Stimulated activated CD8-positive, alpha-beta memory T cell treated with anti-CD3 and anti-CD28 coated beads, Interleukin-12 subunit alpha, Interleukin-12 subunit beta, amount 100 ng/mL, for 4 hours (primary cell): ENCODE results near the gene RABGGTA.
A peak's percentile ranks its signal among the peaks of the same experiment; 100 is the strongest.

ENCODE experiments used
- DNase-seq: peaks from one replicate; pipeline ENCODE4 v3.0.0-alpha.2; 2020; ENCODE audit warnings: low read depth

Gene RABGGTA

DNA sequence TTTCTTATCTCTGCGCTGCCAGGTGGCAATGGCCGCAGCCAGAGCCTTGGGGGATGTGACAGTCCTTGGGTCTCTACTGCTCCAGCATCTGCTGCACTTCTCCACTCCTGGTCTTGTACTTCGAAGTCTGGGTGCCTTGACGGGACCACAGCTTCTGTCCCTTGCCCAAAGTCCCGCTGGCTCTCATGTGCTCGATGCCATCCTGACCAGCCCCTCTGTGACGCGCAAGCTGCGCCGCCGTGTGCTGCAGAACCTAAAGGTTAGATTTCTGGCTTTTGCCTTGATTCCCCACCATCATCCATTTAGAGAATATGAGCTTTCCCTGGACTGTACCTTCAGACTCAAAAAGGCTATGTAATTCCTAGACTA is 32.6 kb upstream of the RABGGTA start:
- no peak for DNase-seq

DNA sequence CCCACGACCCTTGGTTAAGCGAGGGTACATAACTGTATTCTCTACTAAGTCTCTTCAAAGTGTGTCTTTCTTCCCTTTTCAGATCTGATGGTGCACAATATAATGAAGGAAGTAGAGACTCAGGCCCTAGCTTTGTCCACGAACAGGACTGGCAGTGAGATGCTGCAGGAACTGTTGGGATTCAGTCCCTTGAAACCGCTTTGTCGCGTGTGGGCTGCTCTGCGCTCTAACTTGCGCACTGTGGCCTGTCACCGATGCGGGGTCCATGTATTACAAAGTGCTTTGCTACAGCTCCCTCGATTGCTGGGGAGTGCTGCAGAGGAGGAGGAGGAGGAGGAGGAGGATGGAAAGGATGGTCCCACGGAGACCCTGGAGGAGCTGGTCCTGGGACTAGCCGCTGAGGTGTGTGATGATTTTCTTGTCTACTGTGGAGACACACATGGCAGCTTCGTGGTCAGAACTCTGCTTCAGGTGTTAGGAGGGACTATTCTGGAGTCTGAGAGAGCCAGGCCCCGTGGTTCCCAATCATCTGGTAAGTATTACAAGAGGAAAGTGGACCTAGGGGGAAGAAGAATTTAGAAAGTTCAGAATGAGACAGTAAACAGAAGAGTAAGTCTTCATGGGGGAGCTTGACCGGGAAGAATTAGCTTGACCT is 29.1 kb upstream of the RABGGTA start:
- no peak for DNase-seq

DNA sequence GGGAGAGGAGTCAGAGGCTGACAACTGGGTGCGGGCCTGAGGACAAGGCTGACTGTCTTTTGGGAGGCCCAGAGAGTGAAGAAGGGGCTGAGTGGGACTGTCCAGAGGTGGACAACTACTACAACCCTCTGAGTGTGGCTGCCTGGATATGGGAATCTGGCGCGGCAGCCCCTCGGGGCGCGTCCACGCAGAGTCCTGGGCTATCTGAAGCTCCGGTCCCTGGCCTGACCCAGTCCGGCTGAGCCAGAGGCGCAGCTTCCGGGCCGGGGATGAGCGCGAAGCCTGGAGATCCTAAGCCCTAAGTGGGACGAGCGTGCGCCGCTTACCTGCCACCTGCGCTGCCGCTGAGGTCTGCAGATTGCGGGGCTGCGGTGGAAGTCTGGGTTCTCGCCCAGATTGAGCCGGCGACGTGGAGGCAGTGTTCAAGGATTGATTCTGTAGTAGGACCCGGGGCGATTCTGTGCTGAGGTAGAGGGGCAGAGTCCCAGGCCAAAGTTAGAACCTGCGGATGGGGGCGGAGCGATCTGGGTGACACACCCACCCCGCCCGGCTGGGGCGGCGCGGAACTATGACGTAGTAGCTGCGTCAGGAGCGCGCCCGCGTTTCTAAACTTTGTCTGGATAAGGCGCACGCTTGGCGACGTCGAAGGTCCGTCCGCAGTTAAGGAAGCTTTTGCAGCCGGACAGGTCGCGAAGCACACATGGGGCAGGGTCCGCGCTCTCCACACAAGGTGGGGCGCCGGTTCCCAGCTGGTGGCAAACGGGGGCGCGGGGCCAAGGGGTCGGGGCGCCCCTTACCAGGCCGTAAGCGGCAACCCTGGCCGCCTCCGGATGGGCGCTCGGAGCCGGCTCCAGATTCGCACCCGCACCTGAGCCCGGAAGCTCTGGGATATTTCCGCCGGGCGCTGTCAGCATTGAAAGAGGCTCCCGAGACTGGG is 28.1 kb upstream of the RABGGTA start, which contains the start of the genes DHRS1 and NOP9:
Gene DHRS1, minus strand, starts transcription at position 526 of the 937 bp plus-strand sequence. CDS start 674 bp downstream, outside the sequence.
Gene NOP9, plus strand, starts transcription at position 596 of the 937 bp plus-strand sequence. Its CDS starts 105 bp downstream, at position 701.
- peak; percentile 88 for DNase-seq

DNA sequence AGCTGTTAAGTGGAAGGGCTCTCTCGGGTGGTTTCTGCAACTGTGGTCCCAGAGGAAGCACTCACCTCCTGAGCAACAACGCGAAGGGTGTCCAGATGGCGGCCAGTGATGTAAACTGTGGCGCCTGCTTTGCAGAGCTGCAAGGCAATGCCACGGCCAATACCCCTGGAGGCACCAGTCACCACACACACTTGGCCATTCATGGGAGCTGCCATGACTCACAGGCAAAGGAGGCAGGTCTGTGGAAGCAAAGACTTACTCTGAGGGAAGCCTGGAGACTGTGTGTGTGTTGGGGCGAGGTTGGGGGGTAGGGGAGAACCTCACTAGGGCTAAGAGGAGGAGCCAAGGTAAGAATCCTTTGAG is 27.5 kb upstream of the RABGGTA start:
- no peak for DNase-seq

DNA sequence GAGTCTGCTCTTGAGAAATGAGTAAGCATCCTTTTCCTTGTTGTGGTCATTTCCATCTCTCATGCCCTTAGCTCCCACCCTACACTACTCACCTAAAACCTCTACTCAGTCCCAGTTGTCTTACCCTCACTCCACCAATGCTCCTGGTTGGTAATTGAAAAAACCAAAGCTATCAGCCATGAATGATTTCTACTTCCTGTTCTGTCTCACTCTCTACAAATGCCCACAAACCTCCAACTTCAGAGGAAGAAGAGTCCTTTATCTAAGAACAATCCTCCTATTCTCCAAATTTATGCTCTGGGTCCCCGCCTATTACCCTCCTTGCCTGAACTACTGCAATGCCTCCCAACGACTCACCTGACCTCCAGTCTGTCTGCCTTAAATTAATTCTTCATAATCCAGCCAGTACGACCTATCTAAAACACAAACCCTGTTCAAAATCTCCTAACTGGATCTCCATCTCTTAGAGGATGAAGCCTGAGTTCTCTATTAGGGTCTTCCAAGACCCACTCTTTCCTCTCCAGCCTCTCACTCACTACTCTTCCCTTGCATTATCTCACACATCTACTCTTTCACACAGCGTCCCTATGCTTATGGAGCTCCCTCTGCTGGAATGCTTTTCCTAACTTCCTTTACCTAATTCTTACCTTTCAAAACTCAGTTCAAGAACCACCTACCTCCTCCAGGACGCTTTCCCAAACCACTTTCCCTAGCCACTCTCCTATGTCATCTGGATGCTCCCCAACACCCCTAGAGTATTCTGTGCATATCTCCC is 26.0 kb upstream of the RABGGTA start:
- DNase-seq = no peak

DNA sequence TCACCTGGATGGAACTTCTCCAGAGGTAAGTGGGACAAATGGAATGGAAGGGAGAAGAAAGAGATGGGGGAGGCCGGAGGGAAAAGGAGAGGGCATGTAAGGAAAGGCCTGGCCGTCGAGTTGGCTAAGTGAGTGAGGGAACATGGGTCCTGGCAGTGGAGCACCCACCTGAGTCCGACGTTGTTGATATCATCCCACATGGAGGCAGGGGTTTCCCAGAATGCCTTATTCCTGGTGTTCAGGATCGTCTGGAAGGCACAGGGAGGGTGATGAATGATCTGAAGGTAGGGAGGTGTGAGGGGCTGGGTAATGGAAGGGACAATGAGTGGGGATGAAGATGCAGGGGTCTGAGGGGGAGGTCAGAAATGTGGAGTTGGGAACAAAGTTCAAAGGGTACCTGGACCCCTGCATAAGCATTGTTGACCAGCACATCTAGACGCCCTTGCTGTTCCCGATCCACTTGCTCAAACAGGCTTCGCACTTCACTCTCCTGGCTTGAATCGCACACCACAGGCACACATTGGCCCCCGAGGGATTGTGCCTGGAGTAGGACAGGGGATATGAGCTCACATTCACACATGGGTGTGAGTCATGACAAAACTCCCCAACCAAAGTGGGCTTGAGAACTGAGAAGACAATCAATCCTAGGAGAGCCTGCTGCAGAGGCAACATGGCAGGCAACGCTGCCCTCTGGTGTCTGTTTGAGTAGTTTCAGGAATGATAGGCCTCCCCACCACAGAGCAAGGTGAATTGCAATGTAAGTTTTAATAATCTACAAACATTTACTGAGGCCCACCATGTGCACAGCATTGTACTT is 25.2 kb upstream of the RABGGTA start:
- peak; percentile 42 for DNase-seq

DNA sequence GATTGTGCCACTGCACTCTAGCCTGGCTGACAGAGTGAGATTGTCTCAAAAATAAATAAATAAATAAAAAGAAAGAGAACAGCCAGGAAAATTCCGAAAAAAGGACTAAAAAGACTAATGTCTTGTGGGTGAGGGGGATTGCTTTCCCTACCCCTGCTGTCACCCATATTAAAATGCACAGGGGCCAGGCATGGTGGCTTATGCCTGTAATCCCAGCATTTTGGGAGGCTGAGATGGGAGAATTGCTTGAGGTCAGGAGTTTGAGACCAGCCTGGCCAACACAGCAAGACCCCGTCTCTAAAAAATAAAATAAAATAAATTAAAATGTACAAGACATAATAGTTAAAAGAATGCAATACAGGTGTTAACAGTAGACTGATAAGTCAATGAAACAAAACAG is 22.1 kb upstream of the RABGGTA start:
- no peak for DNase-seq

DNA sequence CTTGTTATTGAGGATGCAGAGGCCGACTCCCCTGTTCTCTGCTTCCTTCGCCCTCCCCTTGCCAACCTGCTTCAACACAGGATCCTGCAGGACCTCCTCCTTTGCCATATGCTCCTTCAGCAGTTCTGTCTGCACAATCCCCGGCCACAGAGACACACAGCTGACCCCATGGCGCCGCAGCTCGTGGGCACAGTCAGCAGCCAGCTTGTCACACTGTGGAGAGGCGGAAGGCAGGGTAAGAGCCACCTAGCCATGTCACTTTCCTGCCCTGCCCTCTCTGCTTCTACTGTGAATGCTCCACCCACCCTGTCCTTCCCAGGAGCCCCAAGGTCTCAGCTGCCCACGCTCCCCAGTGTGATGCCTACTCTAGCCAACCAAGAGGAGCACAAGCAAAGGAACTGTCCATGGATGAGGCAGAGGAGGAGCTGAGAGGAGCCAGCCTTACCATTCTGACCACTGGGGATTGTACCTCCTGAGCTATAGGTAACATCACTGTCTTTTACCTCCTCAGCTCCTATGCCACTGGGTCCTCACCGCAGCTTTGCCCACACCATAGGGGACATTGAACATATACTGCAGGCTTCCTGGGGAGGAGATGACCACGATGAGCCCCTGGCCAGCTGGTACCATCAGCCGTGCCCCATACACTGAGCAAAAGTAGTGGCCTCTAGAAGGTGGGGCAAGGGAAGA is 20.9 kb upstream of the RABGGTA start:
- DNase-seq = no peak

DNA sequence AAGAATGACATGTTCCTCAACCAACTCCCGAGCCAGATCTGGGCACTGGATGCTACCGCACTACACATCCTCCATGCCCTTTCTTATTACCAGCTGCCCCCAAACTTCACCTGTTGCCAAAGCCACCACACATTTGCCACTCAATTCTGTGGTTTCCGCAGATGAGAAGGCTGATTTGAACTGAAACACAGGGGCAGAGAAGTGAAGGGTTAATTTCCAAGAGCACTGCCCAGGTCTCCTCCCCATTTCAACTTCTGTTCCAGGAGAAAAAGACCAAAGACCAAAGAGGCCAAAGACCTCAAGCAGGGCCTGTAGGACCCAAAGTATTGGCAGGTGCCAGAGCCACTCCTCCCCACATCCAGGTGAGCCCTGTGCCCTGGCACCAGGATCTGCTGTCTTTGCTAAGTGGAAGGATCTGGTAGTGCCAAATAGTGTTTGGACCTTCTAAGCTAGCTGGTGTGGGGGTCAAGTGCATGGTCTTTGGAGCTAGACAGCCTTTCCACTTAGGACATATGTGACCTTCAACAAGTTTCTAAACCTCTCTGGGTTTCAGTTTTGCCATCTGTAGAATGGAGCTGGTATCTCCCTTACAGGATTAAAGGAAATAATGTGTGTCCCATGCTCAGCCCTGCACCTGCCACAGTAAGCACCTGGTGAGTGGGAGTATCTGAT is 20.2 kb upstream of the RABGGTA start:
- no peak for DNase-seq

DNA sequence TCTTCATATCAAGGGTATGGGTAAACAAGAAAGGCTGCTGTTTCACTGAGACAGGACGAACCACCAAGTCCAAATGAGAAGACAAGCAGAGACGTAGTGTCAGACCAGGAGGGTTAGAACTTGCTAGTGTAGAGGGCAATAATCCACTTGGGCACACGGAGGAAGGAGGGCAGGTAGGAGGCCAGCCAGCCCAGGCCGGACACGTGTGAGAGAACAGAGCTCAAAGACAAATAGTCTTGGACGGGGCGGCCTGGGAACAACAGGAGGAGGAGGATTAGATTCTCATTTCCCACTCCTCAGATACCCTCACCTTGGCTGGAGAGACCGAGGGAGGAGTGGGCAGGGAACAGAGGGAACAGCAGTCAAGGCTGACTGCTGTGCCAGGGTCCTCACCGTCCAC is 19.3 kb upstream of the RABGGTA start:
- no peak for DNase-seq

DNA sequence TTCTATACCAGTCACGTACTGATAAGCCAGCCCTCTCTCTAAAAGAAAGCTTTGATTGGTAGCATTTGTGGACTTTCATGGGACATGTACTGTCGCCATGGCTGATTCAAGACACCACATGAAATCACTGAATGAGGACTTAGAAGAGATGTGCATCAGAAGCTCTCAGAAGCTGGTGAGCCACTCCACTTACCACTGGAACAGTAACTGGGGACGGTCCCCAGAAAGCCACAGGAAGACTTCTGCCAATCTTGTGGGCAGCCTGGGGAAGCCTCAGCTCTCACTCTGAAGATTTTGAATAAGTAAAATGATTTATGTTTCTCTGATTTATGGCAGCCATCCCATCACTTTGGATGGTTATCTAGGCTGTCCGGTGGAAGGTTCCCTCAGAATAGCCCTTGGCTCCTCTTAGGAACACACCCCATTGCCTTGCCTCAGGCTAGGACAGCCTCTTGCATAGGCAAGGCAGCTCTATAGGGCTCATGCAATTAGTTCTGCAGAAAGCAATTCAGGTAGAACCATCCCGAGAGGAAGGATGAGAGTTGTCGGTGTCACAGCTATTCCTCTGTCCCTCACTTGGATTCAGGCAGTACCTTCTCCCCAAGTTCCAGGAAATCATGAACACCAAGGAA is 18.4 kb upstream of the RABGGTA start:
- DNase-seq = no peak

DNA sequence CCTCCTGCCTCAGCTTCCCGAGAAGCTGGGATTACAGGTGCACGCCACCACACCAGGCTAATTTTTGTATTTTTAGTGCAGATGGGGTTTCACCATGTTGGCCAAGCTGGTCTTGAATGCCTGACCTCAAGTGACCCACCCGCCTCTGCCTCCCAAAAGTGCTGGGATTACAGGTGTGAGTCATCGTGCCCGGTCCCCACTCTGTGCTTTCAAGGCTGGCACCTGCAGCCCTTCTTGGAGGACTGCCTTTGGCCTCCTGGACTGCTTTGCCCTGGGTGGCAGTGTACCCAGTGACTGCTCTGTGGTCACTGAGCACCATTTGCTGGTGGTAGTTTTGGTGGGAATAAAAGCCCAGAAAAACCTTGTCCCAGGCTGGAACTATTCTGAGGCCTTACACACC is 15.6 kb upstream of the RABGGTA start:
- DNase-seq = no peak

DNA sequence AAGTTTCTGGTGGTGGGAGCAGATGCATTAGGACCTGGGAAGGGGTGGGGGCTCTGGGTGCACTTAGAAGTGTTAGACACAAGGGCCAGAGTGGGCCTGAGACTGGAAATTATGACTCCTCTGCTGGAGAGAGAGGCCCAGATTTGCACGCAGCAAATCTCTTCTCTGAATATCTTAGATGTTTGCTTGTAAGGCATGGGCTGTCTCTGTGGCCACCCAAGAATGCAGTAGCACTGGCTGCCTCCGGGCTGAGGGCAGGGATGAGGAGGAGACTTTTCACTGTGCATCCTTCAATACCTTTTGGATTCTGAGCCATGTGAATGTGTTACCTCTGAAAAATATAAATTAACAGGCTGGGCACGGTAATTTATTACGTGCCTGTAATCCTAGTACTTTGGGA is 14.0 kb upstream of the RABGGTA start:
- no peak for DNase-seq

DNA sequence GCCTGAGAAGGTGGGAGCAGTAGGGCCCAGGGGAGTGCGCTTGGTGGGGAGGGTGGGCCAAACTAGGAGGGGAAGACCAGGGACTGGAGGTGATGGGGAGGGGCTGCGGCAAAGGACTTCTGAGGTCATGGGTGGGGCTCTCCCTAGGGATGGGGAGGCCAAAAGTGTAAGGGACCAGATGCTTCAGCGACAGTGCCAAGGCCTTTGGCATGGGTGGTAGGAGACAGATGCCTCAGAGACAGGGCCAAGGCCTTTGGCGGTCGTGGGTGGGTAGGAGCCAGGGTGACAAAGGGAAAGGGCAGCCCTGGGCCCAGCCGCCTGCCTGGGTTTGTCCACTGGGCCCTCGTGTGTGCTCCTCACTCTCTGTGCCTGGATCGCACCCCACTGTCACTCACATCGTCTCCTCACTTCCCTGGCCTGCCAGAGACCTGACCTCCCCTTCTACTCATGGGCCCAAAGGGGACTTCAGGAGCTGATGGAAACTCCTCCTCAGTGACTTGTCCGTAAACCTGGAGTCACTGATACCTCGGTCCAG is 13.2 kb upstream of the RABGGTA start:
- no peak for DNase-seq

DNA sequence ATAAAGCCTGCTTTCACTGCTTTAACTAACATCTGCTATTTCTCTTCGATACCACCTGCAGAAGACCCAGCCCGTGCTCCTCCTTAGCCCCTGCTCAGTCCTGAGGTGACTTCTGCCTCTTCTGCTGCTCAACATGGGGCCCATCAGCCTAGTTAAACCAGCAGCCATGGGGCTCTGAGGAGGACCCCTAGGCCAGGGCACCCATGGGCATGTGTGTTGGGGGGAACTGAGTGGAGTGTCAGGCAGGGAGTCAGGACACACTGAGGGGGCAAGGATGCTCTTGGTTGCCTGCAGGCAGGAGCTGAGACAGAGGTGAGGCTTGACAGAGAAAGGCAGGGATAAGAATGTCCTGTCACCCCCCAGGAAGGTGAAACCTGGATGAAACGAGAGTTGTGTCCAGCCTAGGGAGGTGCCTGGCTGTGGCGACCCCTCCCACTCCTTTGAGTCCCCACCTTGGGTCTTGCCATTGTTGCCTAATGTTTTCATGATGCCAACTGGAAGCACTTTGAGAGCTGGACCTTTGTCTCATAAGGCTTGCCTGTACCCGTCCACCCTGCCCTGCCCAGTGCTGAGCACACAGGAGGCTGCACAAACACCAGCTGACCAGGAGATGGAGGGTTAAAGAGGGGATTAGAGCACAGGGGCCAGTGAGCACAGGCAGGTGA is 12.5 kb upstream of the RABGGTA start:
- no peak for DNase-seq

DNA sequence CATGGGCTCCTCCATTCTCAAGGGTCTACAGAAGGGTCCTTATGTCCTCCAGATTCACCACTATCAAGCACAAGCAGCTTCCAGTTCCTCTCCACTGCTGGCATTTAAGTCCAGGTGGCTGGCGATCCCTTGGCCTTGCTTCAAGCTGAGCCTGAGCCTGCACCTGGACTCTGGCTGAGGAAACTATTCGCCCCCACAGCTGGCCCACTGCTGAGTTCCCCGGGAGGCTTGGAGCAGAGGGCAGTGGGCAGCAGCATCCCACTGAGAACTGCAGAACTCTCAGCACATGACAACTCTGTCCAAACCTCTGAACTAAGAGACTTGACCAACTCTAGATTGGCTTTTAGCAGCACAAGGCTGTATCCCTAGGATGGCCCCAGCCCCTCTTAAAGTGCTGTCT is 11.3 kb upstream of the RABGGTA start:
- no peak for DNase-seq

DNA sequence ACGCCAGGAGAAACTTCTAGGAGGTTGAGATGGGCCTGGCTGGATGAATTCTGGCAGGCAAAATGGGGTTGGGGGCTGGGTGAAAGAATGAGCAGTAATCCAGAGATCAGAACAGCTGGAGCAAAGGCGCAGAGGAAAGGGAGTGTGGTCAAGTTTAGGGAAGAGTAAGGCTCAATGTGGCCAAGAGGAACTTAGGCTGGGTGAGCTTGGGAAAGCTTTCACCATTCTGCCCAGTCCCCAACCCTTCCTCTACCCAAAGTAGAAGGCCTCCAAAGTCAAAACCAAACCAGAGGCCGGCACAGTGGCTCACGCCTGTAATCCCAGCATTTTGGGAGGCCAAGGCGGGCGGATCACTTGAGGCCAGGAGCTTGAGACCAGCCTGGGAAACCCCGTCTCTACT is 10.2 kb upstream of the RABGGTA start:
- no peak for DNase-seq

DNA sequence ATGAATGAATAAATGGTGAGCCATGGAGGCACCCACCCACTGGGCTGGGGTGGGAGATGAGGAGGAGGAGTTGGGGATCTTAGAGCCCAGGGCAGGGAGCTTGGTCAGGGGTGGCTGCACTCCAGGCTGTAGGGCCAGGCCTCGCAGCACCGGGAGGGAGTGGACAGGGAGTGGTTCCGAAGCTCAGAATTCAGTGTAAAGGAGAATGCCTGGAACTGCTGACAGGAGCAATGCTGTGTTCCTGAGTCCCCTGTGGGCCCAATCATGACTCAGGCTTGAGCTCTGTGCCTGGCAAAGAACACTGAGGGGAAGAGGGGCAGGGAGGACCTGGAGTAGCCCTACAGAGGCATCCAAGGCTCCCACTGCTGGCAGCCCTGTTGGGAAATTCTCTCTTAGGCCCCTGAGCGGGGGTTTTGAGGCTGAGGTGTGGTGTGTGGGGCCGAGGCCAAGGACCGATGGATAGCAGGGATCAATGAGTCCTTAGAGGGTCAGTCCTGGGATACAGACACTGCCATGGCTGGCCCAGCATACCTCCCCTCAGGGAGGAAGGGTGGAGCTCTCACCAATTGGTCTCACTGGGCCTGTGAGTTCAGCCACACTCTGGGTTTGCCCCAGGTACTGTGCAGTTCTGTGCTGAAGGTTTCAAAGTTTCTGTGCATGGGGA is 9.5 kb upstream of the RABGGTA start:
- DNase-seq = no peak
